ENCODE results near the gene SOX18.

GRCh38 chr20:64098471-64099013 is 49.1 kb upstream of the SOX18 start:
- no peak for TF ChIP-seq CTCF (IDR thresholded peaks at IDR 0.05)
- TF ChIP-seq POLR2A (IDR thresholded peaks at IDR 0.05) = no peak
- TF ChIP-seq EP300 (IDR thresholded peaks at IDR 0.05) = no peak
- no peak for TF ChIP-seq POLR2AphosphoS5 (IDR thresholded peaks at IDR 0.05)
